COLO829 (cell line): ENCODE results near the gene SPATS2L.

Experiments
- DNase-seq: peaks from one replicate; pipeline ENCODE4 v3.0.0; 2012; ENCODE audit warnings: low spot score

The SPATS2L gene

DNA sequence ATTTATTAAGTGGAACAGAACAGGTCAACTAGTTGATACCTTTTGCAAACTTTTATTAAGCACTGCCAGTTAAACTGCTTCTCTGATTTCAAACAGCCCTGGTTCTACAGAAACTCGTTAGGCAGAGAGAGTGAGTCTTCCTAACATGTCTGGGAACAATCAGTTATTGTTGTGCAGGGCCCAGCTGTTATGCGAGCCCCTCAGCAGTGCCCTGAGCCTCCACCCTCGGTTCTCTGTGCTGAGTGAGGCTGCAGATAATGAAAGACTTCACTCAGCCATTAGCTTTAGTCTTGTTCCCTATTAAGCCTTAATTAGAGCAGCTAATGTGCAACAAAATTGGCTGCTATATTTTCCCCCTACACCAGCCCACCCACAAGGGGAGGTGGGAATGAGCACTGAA is 163.7 kb downstream of the SPATS2L start:
- peak; percentile 21 for DNase-seq

DNA sequence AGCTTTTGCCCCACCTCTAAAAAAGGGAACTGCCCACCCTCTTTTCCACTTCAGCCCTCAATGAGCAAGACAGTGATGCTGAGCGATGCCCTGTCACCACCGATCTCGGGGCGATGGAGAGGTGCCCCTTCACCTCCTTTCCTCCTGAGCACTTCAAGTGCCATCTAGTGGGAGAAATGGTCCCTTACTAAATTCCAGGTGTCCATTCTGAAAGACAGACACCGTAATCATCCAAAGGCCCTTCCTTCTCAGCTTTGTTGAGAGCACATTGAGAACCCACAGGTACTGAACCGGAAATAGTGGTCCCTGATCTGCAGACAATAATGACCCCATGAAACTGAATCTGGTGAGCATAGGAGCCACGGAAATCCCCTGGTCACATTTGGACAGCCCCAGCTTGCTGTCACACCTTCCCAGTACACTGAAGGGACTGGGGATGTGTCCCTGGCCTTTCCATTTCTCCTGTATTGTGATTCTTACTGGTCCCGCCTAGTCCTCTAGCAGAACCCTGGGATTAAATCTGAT is 164.9 kb downstream of the SPATS2L start:
- peak; percentile 17 for DNase-seq

DNA sequence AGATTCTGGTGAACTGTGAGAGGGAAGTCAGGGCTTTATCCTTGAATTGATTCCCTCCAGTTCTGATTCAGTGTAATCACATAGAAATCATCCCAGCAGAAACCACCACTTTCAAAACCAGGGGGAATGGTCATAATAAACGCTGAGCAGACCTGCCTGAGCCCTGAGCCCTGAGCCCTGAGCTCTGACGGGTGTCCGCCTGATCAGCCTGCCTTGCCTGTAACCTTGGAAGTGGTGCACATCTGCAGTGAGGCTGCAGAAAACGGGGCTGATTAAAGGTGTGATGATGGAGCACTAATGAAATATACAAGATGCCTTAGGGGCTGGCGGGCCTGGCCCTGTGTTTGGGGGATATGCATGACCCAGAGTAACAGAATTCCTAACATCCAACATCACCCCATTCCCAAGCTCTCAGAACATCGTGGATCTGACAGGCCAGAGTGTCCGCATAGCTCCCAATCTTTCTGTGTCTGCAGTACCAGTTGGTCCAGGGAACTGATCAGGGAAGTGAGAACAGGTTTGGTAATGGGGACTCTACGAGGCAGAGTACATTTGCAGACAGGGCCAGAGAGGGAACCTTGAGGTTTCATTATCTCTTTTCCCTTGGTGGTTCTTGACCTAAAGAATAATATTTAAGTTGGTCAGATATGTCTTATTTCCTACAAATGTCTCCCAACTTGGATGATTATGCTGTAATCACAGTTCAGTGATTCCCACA is 165.6 kb downstream of the SPATS2L start:
- DNase-seq = no peak

DNA sequence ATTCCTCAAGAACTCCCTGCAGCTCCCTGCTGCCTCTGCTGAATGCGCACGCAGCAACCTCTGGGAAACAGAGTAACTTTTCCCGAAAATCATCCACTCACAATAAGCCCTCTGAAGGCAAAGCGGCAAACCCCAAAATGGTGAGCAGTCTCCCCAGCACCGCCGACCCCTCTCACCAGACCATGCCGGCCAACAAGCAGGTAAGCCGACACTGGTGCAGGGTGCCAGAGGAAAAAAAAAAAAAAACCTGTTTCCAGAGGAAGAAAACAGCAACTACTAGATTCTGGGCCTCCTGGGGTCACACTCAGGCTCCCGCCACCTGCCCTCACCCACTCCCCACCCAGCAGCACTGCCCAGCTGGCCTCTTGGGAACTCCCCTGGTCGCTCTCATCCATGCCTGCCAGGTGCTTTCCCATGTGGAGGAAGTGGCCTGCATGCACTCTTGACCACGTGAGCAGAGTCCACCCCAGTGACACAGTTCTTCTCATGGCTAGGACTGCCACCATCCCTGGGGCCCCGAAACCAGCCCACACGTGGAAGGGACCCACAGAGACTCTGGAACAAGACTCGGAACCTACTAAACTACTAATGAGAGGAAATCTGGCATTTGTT is 166.5 kb downstream of the SPATS2L start:
- DNase-seq = no peak

GRCh38 chr2:200475795-200476194 is 169.3 kb downstream of the SPATS2L start:
- DNase-seq = no peak

GRCh38 chr2:200476836-200477235 is 170.3 kb downstream of the SPATS2L start:
- DNase-seq = no peak

DNA sequence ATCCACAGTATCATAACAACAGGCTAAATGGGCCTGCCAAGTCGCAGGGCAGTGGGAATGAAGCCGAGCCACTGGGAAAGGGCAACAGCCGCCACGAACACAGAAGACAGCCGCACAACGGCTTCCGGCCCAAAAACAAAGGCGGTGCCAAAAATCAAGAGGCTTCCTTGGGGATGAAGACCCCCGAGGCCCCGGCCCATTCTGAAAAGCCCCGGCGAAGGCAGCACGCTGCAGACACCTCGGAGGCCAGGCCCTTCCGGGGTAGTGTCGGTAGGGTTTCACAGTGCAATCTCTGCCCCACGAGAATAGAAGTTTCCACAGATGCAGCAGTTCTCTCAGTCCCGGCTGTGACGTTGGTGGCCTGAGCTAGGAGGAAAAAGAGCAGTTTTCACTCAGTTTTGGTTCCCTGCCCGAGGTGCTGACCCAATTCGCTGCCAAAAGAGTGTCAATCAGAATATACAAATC is 171.2 kb downstream of the SPATS2L start:
- DNase-seq = no peak

GRCh38 chr2:200479692-200480265 is 173.3 kb downstream of the SPATS2L start:
- no peak for DNase-seq

DNA sequence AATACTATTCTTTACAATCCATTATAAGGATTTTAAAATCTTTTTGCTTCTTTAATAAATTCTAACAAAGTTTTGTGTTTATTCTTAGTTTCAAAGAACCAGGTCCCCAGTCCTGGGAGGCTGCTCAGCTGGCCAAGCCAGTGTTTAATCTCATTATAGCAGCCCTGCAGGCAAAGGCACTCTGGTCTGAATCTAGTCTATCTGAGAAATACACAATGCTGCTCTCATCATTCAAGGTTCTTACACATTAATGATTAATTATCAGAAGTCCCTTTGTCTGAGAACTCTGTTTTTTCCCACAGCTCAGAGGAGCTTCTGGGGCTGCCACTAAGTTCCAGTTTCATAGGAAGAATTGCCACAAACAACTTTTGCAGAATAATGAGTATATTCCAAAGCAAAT is 175.7 kb downstream of the SPATS2L start:
- no peak for DNase-seq

GRCh38 chr2:200483729-200484198 is 177.3 kb downstream of the SPATS2L start:
- DNase-seq = no peak

- DNase-seq = no peak
These were observed 178.4 kb downstream of the SPATS2L start for GRCh38 chr2:200484934-200485333.

- DNase-seq = peak; percentile 17
These were observed 180.0 kb downstream of the SPATS2L start for GRCh38 chr2:200486529-200486928.

- DNase-seq = no peak
These were observed 181.7 kb downstream of the SPATS2L start for GRCh38 chr2:200488169-200488568.

DNA sequence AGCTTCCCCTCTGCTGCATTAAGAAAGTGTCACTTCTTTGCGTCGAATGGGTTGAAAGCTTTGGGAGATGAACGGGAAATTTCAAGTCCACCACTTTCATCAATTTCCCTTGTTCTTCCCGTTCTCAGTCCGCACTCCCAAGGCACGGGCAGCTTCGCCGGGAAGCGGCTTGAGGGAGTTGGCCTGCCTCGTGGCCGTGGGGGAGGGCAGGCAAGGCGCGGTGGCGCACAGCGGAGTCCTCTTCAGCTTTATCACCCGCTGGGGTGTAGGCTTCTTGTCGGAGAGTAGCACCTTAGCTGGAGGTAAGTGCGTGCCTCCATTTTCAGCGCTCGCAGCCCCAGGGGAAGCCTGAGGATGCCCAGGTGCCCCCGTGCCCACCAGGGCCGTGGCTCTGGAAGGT is 183.5 kb downstream of the SPATS2L start:
- DNase-seq = no peak

DNA sequence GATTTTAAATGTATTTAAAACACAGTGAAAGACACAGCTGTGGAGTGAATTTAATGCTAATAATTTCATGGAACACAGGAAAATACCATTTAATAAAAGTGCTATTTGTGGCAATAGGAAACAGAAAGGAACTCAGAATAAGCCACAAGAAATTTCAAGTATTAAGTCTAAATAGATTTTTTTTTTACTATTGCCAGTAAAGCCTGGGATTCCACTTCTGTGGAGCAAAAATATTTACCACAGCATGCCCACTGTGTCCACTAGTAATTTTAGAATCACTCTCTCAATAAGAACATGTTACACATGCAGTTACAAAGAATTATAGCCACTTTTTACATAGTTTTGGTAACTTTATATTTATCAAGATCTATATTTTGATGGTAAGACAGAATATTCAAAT is 186.2 kb downstream of the SPATS2L start:
- no peak for DNase-seq

DNA sequence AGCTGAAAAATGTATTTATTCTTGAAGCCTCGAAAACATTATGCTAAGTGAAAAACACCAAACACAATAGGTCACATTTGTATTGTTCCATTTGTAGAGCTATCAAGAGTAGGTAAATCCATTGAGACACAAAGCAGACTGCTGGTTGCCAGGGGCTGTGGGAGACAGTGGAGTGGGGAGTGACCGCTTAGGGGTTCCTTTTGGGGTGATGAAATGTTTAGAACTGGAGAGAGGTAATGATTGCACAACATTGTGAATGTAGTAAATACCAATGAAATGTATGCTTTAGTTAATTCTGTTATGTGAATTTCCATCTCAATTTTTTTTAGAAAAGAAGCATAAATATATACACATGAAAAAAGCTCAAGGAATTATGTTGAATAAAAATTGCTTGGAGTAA is 187.6 kb downstream of the SPATS2L start:
- no peak for DNase-seq

GRCh38 chr2:200496696-200497095 is 190.2 kb downstream of the SPATS2L start:
- DNase-seq = no peak

DNA sequence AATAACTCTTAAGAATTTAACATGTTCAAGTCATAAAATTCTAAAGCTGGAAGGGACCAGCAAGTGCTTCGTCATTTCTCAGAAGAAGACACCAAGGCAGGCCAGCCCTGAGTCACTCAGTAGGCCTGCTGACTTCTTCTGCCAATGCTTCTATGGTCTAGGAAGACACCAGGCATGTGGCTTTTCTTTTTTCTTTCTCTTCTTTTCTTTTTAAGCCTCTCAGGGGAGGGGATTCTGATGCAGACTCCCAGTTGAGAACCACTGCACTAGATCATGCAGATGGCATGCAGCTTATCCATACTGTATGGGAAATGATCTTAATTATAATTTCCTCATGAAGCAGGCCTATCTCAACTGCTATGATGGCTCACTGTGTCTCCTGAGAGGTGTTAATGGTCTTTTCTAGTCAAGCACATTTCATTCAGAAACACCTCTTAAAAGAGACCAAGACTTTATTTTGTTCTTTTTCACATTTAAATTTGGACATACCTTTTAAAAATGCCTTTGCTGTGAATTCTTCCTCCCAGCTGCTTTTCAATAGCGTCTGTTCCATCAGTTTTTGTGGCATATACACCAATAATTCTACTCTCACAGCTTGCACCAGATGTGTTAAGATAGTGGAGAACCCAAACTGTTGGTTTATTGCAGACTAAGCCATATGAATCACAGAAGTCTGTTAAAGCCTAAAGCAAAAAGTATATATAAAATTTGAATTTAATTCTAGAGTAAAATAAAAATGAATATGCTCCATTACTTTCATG is 192.1 kb downstream of the SPATS2L start:
- no peak for DNase-seq

DNA sequence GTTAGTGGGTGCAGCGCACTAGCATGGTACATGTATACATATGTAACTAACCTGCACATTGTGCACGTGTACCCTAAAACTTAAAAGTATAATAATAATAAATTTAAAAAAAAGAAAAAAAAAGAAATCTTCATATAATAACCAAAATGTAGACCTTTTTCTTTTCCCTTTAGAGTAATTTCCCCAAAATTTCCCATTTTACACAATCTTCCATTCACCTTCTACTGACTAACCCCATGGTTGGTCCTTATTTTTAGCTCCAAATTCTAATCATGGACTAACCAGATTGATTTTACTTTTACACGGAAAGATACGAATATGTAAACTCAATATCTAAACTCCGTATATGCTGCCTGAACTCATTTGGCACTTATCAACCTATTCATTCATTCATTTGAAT is 195.7 kb downstream of the SPATS2L start:
- no peak for DNase-seq

- DNase-seq = no peak
These were observed 200.2 kb downstream of the SPATS2L start for GRCh38 chr2:200506679-200507078.

GRCh38 chr2:200507179-200507578 is 200.7 kb downstream of the SPATS2L start:
- no peak for DNase-seq

DNA sequence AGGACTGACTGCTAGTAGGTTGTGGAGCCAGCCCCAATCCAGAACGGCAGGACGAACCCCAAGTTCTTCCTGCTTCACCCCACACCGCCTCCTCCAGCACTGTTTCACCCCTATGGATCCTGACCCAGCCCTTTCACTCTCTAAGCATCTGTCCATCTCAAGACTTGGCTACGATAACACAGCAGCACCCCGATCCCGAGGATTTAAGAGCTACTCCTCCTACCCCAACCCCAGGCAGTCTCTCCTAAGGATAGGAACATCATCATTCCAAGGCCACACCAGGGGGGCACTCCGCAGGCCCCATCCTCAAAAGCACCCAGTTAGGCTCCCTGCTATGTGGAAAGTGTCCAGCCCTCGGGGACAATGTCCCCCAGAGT is 202.7 kb downstream of the SPATS2L start:
- no peak for DNase-seq
